Hematopoietic multipotent progenitor cell treated with erythropoietin and hydrocortisone succinate and interleukin-3 and kit ligand, for 8 days (in vitro differentiated cells): ENCODE results near the gene CHCHD3.
"Not testable (repeated sequence)": the region's sequence is repeated elsewhere in the genome, so short reads cannot be mapped to it uniquely, and the experiment has no call there.

Experiments used
- DNase-seq: peaks from one replicate; pipeline ENCODE4 v3.0.0-alpha.2; 2015

Gene CHCHD3

GRCh38 chr7:132897093-132897687 is 184.7 kb downstream of the CHCHD3 start:
- DNase-seq: no peak

DNA sequence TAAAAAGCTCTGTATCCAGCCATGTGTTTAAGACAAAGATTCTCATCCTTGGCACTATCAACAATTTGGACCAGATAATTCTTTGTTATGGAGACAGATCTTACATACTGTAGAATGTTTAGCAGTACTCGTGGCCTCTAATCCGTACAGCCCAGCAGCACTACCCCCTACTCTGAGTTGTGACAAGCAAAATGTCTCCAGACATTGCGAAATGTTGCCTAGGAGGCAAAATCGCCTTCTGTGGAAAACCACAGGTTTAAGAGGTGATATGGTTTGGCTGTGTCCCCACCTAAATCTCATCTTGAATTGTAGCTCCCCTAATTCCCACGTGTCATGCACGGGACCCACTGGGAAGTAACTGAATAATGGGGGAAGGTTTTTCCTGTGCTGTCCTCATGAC is 186.7 kb downstream of the CHCHD3 start:
- no peak for DNase-seq

DNA sequence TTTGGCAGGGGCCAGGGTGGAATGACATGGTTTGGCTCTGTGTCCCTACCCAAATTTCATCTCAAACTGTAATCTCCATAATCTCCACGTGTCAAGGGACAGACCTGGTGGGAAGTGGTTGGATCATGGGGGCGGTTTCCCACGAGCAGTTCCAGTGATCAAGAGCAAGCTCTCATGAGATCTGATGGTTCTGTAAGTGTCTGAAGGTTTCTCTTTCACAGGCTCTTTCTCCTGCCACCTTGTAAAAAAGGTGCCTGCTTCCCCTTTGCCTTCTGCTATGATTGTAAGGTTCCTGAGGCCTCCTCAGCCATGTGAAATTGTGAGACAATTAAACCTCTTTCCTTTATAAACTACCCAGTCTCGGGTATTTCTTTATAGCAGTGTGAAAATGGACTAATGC is 188.3 kb downstream of the CHCHD3 start:
- DNase-seq: no peak

DNA sequence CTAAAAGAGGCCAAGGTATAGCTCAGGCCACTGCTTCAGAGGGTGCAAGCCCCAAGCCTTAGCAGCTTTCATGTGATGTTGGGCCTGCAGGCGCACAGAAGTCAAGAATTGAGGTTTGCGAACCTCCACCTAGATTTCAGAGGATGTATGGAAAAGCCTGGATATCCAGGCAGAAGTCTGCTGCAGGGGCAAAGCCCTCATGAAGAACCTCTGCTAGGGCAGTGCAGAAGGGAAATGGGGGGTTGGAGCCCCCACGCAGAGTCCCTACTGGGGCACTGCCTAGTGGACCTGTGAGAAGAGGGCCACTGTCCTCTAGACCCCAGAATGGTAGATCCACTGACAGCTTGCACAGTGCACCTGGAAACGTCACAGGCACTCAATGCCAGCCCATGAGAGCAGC is 189.1 kb downstream of the CHCHD3 start:
- not testable (repeated sequence) for DNase-seq

- no peak for DNase-seq
Observed at GRCh38 chr7:132891554-132891953, 190.3 kb downstream of the CHCHD3 start.

- DNase-seq: peak; percentile 72
Observed at GRCh38 chr7:132882714-132883428, 199.0 kb downstream of the CHCHD3 start.

DNA sequence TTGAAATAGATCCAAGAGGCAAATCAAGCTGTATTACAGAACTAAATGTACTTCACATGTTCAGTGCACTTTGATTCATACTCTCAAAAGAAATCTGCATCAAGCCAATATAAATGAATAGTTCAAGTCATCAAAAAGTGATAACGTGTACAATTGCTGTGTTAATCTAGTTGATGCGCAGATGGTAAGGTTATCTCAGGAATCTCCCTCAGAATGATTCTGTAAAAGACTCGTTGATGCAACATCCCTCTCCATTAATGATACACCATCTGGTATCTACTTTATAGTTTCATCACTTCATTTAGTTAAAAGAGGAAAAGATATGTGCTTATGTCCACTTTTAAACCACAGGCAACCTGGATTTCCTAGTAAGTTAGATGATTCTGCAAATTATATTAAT is 200.6 kb downstream of the CHCHD3 start:
- no peak for DNase-seq

- DNase-seq: no peak
Observed at GRCh38 chr7:132879579-132879978, 202.3 kb downstream of the CHCHD3 start.

DNA sequence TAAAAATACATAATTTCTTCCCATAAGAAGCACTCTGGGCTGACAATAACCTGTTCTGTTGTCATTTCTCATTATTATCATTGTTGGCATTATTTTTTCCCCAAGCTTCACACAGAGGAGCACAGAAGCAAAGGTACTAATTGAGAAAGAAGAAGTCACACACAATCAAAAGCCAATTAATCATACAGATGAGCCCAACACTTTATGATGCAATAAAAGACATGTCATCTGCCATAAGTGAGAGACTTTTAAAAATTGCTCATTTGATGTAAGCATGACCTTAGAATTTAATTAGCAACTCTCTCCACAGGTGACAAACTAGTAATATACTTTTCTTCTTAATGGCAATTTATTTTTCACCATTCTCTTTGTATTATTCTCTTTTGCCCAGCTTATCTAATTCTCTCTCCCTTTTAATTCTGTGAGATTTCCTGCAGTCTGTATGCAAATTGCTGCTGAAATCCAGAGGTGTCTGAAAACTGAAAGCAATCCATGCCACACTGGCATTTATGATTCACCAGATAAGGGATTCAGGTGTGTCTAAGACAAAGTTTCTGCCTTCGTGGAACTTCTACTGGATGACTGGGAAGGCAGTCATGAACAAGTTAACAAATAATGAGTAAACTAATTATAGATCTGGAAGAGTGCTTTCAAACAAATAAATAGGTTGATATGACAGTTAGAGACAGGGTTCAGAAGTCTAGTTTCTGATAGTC is 203.5 kb downstream of the CHCHD3 start:
- DNase-seq: no peak

DNA sequence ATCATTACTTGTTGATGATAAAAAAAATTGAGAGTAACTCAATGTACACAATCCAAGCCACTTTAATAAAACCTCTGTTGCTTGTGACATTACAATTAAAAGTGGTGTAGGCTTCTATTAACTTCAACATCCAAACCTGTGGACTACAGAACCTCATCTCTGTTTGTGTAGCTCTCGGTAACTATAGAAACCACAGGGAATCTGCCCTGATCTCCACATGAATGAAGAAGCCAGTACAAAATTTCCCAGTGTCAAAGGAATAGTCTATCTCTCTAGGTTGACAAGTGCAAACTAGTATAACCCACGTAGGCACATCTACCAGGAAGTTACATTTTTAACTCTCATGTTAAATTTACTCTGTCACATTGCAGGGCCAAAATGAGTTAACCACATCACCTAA is 204.3 kb downstream of the CHCHD3 start:
- DNase-seq: no peak

DNA sequence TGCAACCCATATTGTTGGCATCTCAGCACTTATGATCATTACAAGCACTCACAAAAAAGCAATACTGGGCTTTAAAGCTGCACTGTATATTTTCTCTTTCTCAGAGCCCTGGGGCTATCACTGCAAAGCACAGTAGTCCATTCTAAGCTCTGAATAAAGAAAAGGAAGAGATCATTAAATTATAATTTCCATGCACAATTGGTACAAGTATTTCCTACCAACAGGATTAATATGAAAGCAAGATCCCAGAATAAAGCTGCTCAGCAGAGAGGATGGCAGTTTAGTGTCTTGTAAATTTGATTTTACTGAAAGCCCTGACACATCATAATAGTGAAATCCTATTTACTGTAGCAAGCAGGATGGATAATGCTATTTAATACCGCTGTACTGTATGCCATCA is 205.3 kb downstream of the CHCHD3 start:
- DNase-seq: no peak

DNA sequence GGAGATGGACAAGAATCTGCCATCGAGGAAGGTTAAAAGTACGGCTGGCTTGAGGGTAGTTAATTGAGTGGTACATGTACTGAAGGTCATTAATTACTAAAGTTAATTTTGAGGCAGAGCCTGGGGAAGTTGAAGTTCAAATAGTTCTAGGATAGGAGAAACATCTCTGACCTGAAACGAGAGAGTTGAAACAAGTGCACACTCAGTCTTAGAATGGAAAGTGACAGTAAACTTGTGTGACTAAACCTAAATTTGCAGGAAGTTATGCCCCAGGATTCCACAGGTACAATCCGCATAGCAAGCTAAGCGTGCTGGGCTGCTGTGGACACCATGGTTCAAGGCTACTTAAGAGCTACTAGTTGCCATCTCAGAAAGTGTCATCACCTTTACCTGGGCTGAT is 209.9 kb downstream of the CHCHD3 start:
- no peak for DNase-seq

GRCh38 chr7:132871419-132871818 is 210.5 kb downstream of the CHCHD3 start:
- DNase-seq: no peak

DNA sequence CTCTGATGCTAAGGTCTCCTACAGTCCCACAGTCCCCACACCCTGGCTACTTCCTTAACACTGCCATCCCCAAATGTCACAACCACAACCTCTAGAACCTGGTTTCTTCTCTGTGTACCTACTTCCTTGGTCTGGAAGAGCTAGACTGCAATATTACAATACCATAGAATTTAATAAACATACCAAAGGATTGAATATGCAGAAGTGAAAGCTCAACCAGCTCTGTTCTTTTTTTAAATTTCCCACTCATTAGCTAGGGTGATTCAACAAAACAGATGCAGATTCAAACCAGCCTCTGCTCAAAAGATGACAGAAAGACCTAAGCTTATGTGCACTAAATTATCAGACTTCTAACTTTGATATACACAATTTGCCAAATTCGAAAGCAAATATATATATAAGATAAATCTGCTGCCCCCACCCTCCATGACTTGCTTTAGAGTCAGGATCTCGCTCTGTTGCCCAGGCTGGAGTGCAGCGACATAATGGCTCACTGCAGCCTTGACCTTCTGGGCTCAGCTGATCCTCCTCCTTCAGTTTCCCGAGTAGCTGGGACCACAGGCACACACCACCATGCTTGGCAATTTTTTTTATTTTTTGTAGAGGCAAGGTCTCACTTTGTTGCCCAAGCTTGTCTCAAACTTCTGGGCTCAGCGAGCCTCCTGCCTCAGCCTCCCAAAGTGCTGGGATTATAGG is 212.6 kb downstream of the CHCHD3 start:
- no peak for DNase-seq

DNA sequence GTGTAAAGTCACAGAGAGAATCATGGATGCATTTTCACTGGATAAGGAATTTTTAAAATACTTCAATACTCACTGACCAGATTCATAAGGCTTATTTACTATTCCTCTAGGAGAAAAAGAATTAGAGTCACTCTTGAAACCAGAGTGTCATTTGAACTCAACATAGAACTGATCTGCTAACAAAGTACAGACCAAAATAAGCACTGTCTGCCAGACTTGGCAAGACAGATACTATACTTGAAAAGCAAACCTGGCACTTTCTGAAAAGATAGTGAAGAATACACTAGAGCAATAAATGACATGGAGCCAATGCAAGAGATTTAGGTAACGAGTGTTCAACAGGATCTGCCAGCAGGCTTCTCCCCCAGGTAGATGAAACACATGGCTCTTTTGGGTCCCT is 215.3 kb downstream of the CHCHD3 start:
- no peak for DNase-seq

GRCh38 chr7:132866144-132866531 is 215.8 kb downstream of the CHCHD3 start:
- DNase-seq: no peak

DNA sequence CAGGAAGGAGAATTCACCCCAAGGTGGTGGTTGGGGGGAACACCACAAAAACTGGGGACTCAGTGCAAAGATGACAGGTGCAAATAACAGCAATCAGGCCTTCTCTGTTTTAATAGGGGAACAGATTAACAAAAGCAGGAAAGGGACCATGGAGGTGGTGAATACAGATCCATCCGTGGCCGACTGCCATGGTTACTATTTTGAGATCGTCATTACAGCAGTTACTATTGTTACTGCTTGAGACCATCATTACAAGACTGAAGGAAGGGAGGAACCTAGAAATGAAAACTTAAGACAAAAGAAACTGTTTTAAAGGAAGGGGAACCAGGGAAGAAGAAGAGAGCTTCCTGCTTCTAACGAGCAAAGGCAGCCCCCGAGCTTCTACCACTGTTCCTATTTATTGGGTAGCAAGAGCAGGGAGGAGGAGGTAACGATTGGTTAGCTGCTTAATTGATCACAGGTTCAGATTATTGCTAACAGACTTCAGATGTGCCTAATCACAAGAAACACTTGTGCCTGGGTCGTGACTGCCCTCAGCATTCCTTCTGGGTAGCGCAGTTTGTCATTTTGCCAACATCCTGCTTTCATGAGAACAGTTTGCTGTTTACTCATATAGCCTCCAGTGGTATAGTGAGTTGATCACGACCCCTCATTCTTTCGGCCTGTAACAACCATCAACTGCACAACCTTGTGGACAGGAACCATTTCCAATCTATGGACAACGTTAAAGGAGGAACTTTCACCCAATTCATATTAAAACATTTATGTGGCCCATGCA is 216.3 kb downstream of the CHCHD3 start:
- DNase-seq: peak; percentile 42

DNA sequence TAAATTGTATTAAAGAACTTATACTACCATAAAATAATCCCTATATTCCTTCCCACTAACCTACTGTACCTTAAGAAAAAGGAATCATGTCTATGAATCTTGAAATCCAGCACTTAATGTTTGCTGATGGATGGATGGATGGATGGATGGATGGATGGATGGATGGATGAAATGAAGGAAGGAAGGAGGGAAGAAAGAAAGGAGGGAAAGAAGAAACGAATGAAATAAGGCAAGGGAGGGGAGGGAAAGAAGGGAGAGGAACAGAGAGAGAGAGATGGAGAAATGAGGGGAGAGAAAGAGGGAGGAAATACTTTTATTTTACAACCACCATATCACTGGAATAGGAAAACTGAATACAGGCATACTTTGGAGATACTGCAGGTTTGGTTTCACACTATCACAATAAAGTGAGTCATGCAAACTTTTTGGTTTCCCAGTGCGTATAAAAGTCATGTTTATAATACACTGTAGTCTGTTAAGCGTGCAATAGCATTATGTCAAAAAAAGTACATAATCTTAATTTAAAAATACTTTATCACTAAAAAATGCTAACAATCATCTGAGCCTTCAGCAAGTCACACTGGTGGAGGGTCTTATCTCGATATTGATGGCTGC is 219.8 kb downstream of the CHCHD3 start:
- no peak for DNase-seq

DNA sequence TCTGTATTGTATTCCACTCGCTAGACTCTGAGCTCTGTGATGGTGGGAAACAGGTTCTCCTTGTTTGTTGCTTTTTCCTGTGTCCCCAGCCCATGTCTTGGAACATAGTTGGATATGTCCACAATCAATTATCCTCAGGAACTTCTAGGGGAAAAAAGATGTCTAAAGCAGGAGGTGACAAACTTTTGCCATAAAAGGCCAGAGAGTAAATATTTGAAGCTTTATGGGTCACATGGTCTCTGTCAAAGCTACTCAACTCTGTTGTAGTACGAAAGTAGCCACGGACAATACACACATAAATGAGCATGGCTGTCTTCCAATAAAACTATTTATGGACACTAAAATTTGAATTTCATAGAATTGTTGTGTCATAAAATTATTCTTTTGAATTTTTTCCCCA is 220.5 kb downstream of the CHCHD3 start:
- DNase-seq: no peak

DNA sequence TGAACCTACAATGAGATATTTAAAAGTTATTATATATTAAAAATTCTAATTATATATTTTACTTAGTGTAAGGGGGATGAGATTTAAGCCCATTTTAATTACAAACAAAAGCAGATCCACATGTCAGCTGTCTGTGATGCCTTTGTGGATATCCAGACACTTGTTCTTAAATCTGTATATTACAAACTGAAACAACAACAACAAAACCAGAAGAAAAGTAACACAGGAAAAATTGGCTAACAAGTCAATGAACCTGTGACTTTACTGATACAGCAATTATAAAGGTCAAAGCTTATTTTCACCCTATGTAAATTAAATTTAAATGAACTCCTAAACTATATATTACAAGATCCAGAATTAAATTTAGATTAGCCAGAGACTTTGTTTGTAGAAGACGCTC is 222.7 kb downstream of the CHCHD3 start:
- no peak for DNase-seq

- no peak for DNase-seq
Observed at GRCh38 chr7:132858760-132859159, 223.1 kb downstream of the CHCHD3 start.

DNA sequence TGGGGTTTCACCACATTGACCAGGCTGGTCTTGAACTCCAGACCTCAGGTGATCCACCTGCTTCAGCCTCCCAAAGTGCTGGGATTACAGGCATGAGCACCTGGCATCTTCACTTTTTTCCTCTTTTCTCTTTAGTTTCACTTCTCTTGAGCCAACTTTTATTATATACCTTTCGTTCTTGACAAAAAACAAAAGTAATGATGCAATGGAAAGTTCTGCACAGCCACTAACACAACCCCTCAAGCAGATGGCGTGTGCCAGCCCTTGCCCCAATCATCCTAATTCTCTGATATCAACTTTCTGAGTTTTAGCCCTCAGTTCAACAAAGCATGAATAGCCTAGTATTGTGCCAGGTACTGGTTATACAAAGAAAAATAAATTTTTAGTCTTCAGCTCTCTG is 223.6 kb downstream of the CHCHD3 start:
- no peak for DNase-seq
